ENCODE results near the gene ABCF1. TPM values are rescaled to one million over a fixed set of nuclear protein-coding genes. Genes with fewer than 3 reads are reported as not detected.

ABCF1 gene
- total RNA-seq, 4 donors from 2014 or later: 31.4 to 64.5 (median 36.9) TPM

DNA sequence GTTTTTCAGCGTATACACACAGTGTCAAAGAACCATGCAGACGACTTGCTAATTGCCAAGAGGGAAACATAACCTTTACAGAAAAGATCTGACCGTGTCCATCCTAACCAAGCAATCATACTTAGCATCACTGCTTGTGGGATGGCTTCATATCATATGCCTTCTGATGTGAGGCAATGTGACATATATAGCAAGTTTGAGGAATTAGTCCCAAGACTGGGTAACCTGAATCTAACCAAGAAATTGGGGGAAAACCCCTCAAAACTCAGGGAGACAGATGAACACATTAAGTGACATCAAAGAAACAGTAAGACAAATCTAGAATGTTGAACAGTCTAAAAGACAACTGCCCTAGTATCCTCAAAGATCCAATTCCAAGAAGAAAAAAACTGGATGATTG, 33.3 kb upstream of the ABCF1 start:
- TF ChIP-seq EP300 (IDR thresholded peaks at IDR 0.05) (no peak), POLR2A (IDR thresholded peaks at IDR 0.05) (no peak)
- TF ChIP-seq, protein P1, sequence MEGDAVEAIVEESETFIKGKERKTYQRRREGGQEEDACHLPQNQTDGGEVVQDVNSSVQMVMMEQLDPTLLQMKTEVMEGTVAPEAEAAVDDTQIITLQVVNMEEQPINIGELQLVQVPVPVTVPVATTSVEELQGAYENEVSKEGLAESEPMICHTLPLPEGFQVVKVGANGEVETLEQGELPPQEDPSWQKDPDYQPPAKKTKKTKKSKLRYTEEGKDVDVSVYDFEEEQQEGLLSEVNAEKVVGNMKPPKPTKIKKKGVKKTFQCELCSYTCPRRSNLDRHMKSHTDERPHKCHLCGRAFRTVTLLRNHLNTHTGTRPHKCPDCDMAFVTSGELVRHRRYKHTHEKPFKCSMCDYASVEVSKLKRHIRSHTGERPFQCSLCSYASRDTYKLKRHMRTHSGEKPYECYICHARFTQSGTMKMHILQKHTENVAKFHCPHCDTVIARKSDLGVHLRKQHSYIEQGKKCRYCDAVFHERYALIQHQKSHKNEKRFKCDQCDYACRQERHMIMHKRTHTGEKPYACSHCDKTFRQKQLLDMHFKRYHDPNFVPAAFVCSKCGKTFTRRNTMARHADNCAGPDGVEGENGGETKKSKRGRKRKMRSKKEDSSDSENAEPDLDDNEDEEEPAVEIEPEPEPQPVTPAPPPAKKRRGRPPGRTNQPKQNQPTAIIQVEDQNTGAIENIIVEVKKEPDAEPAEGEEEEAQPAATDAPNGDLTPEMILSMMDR (IDR thresholded peaks at IDR 0.05): no peak
- Histone ChIP-seq H3K9me3 (no peaks in the 10 kb centered on the region), H3K27ac (no peak overlapping the region), H3K4me3 (no peak overlapping the region), H3K27me3 (no peaks in the 10 kb centered on the region), H3K4me1 (peaks cover 0 to 13% (median 0%) of the 10 kb centered on the region in 4 donors), H3K36me3 (no peaks in the 10 kb centered on the region)
- no peak for DNase-seq (ENCODE audit: low spot score in 2 of 2)
- 75 to 77% methylated on average over 3 of the region's 3 CpGs for WGBS, 2 donors

DNA sequence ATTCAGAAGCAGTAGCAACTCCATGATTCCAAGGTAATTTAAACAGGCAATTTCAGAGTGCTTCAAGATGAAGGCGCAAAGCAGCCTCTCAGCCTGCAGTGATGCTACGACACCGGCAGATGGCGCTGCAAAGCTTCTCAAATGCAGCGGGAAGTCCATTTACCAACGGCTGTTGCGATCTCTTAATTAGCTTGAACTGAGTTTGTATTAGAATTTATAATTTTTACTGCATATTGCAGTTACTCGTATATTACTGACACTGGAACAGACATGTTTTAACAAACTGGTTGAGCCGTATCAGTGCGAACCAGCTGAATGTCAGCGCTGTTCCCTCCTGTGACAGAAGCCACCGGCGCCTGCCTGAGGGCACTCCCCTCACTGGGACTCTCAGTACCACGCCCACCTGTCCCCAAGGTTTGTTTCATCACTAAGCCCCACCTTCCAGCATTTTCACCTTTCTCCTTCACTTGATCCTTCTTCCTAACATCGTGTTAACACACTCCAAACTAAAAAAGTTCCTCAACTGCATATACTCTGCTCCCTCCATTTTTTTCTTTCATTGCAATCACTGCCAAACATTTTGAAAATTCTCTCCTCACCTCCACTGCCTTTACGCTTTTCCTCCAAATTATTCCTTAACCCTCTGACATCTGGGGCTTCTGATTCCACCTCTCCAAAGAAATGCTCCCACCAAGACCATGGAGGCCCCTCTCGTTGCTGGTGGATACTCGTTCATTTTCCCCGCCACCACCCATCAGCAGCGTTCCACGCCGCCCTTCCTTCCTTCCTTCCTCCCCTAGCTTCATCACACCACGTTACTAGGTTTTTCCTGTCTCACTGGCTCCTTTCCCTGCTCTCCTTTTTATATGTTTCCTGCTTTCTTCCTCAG, 29.5 kb upstream of the ABCF1 start:
- Histone ChIP-seq H3K36me3 (peaks cover 0 to 15% (median 0%) of the 10 kb centered on the region in 3 donors), H3K27me3 (no peaks in the 10 kb centered on the region), H3K27ac (peak overlapping the region in 2 of 4 donors; percentile 23 to 36), H3K9me3 (no peaks in the 10 kb centered on the region), H3K4me1 (peaks cover 0 to 21% (median 0%) of the 10 kb centered on the region in 4 donors), H3K4me3 (peak overlapping the region in 2 of 4 donors; percentile 17 to 33)
- DNase-seq (ENCODE audit: low spot score in 2 of 2): peak; percentile 56 to 81
- 14 to 15% methylated on average over 23 of the region's 23 CpGs for WGBS, 2 donors
- TF ChIP-seq, protein P1 (IDR thresholded peaks at IDR 0.05): peak; percentile 80 to 97 (median 96)
- no peak for TF ChIP-seq EP300 (IDR thresholded peaks at IDR 0.05)

DNA sequence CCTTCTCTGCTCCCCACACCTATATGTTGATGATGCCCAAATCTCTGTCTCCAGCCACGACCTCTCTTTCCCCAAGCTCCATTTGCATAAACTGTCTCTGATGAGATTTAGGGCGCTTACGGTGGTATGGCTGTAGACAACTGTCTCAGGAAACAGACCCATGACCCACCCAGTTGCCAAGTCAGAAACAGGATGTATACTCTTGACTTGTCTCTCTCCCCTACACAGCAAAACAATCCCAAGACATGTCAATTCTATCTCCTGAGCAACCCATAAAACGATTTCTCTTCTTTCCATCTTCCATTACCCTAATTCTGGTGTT, 28.9 kb upstream of the ABCF1 start:
- WGBS, 2 donors: 25 to 31% methylated on average over 4 of the region's 4 CpGs
- no peaks in the 10 kb centered on the region for H3K27me3 ChIP-seq
- no peak for TF ChIP-seq EP300 (IDR thresholded peaks at IDR 0.05)
- TF ChIP-seq, protein P1 (IDR thresholded peaks at IDR 0.05): no peak
- TF ChIP-seq POLR2A (IDR thresholded peaks at IDR 0.05): no peak
- H3K4me3 ChIP-seq: no peak overlapping the region
- no peaks in the 10 kb centered on the region for H3K9me3 ChIP-seq
- no peak for DNase-seq (ENCODE audit: low spot score in 2 of 2)
- peaks cover 0 to 21% (median 0%) of the 10 kb centered on the region in 4 donors for H3K4me1 ChIP-seq
- H3K27ac ChIP-seq: peak overlapping the region in 2 of 4 donors; percentile 11 to 36
- H3K36me3 ChIP-seq: peaks cover 0 to 21% (median 0%) of the 10 kb centered on the region in 3 donors

DNA sequence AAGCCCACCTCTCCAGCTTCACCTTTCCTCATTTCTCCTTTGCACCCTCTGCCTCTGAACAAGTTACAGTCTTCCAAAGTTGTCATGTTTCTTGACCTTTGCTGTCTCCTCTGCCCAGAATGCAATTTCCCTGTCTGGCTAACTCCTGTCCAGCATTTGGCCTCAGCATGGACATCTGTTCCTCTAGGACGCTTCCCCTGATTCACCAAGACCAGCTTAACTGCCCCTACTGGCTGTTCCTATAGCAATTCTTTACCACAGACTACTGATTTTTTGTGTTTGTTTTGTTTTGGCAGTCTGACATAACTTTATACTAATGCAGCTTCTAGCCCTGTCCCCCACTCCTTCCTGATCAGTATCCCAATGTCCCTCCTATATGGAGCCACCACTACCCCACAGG, 28.3 kb upstream of the ABCF1 start:
- no peak for DNase-seq (ENCODE audit: low spot score in 2 of 2)
- H3K27ac ChIP-seq: peak overlapping the region in 2 of 4 donors; percentile 11 to 32
- H3K27me3 ChIP-seq: no peaks in the 10 kb centered on the region
- no peak for TF ChIP-seq POLR2A (IDR thresholded peaks at IDR 0.05)
- WGBS, 2 donors: 67 to 75% methylated on average over 1 of the region's 1 CpG
- peaks cover 0 to 21% (median 0%) of the 10 kb centered on the region in 4 donors for H3K4me1 ChIP-seq
- H3K4me3 ChIP-seq: no peak overlapping the region
- H3K36me3 ChIP-seq: peaks cover 0 to 27% (median 0%) of the 10 kb centered on the region in 3 donors
- H3K9me3 ChIP-seq: no peaks in the 10 kb centered on the region

- H3K27ac ChIP-seq: no peak overlapping the region
Measured at GRCh38 chr6:30543821-30544220, 27.4 kb upstream of the ABCF1 start.

More at GRCh38 chr6:30543821-30544220, 27.4 kb upstream of the ABCF1 start:
- Histone ChIP-seq H3K4me1 (peaks cover 0 to 21% (median 0%) of the 10 kb centered on the region in 4 donors), H3K36me3 (peaks cover 0 to 36% (median 0%) of the 10 kb centered on the region in 3 donors), H3K27me3 (no peaks in the 10 kb centered on the region), H3K4me3 (no peak overlapping the region), H3K9me3 (no peaks in the 10 kb centered on the region)
- 77 to 87% methylated on average over 3 of the region's 3 CpGs for WGBS, 2 donors
- DNase-seq (ENCODE audit: low spot score in 2 of 2): no peak
- no peak for TF ChIP-seq POLR2A (IDR thresholded peaks at IDR 0.05)
- TF ChIP-seq EP300 (IDR thresholded peaks at IDR 0.05): no peak
- TF ChIP-seq, protein P1 (IDR thresholded peaks at IDR 0.05): no peak

Data from tibial nerve (tissue), 4 donors.